Measurements from ENCODE around the gene RBMY1B.
"Not testable (repeated sequence)": the region's sequence is repeated elsewhere in the genome, so short reads cannot be mapped to it uniquely, and the experiment has no call there.

Gene RBMY1B

GRCh38 chrY:21511038-21511437, at the start of gene RBMY1B:
RBMY1B (plus strand) TSS chrY:21511338; CDS start chrY:21513351, 2,013 bp downstream.
- DNase-seq: not testable (repeated sequence)

GRCh38 chrY:21462915-21463314, 48.2 kb upstream of the RBMY1B start:
- DNase-seq: not testable (repeated sequence)

- no peak for DNase-seq
Measured at GRCh38 chrY:21482967-21483366, 28.2 kb upstream of the RBMY1B start.

DNA sequence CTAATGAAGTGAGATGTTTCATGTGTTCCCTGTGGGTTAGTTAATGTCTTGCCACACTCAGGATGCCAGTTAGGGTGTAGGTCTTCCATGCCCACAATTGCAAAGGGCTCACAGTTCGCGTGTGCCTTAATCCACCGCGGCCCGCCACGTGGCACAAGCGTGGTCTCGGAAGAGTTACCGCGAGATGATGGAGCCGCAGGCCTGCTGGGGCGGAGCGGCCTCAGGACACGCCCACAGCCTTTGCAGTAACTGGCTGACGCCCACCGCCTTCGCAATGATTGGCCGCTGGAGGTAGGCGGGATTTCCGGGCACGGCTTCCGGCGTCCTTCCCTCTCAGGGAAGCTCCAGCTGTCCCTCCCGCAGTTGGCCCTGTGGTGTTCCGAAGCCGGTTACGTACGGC, 23.4 kb downstream of the RBMY1B start, which contains the start of gene RBMY1A1:
TSS of gene RBMY1A1 (plus strand) at position 301 of the 400 bp plus-strand sequence. CDS start 2,013 bp downstream, outside the sequence.
- DNase-seq: not testable (repeated sequence)

GRCh38 chrY:21559316-21559984, 48.3 kb downstream of the RBMY1B start:
- DNase-seq: not testable (repeated sequence)

All from bone marrow (tissue), 2 donors.